K562 (cell line): ENCODE measurements around the gene TIPARP. TPM values are rescaled to one million over a fixed set of nuclear protein-coding genes. Genes with fewer than 3 reads are reported as not detected.

Experiments
- ATAC-seq: fragments of 200-7000 bp; cut with Tn5 transposase; 3 replicates; pipeline ENCODE4 v1.9.1; 2020; ENCODE audit warnings: moderate library complexity
- BruUV-seq: library from RNA; stranded (reverse); fragments of 400-500 nt; replicated peaks from 2 replicates; lab custom pipeline; 2021; lab: Mats Ljungman, UMichigan
- CTCF ChIA-PET: fragments of 300-600 bp; formaldehyde crosslinking; extraction: SDS; loops from one replicate; lab custom pipeline; 2021; ENCODE audit warnings: low intra/inter-chr PET ratio; lab: Yijun Ruan, JAX
- POLR2A ChIA-PET: fragments of 300-600, 350-650 bp; sonication (Branson Sonifier 250); formaldehyde crosslinking; extraction: SDS; loops from one replicate; lab custom pipeline; 2021; ENCODE audit warnings: antibody characterized with exemption, inconsistent platforms; lab: Yijun Ruan, JAX
- DNase-seq, 4 experiments: peaks; one replicate each; pipeline versions ENCODE4 v3.0.0 to v3.0.0-alpha.2; 2011 to 2018; ENCODE audit warnings: low spot score in 3 of 4, mixed read lengths in 3 of 4; ENCODE audit errors: extremely low read depth in 1 of 4
- FAIRE-seq: peaks from 2 replicates; lab custom pipeline; 2011; peaks lifted over from hg19 to GRCh38; lab: Jason Lieb, UNC
- H2AFZ ChIP-seq: 2 replicates; pipeline ENCODE4 v1.6.0; 2011; ENCODE audit warnings: low read depth, low read length, control low read depth, inconsistent platforms
- H3K27ac ChIP-seq: fragments of 200-600 bp; 3 replicates; pipeline ENCODE4 v1.8.0; 2011; ENCODE audit warnings: low read depth, mild to moderate bottlenecking, control low read depth, inconsistent platforms, low read length, moderate library complexity, mixed read lengths; ENCODE audit errors: extremely low read depth
- H3K27me3 ChIP-seq, 2 experiments: fragments of 300-600 bp in 1 of 2; 2 replicates in 1 of 2; 3 replicates in 1 of 2; pipeline versions ENCODE4 v1.6.0 to v1.8.0; 2011; ENCODE audit warnings: inconsistent platforms in 2 of 2, low read length in 2 of 2, mild to moderate bottlenecking in 1 of 2, mixed read lengths in 1 of 2, moderate library complexity in 1 of 2; ENCODE audit not compliant: control insufficient read depth in 2 of 2, insufficient read depth in 2 of 2
- H3K36me3 ChIP-seq: fragments of 300-600 bp; 3 replicates; pipeline ENCODE4 v1.8.0; 2011; ENCODE audit warnings: mild to moderate bottlenecking, low read length, inconsistent platforms; ENCODE audit not compliant: control insufficient read depth, insufficient read depth
- H3K4me1 ChIP-seq, 2 experiments: fragments of 200-600 bp in 1 of 2; replicated peaks in 1 of 2; 2 replicates in 1 of 2; 3 replicates in 1 of 2; pipeline versions ENCODE4 v1.5.1 to v1.8.0; 2011; ENCODE audit warnings: inconsistent platforms in 2 of 2, low read length in 2 of 2, mild to moderate bottlenecking in 1 of 2, mixed read lengths in 1 of 2, moderate library complexity in 1 of 2; ENCODE audit not compliant: control insufficient read depth in 2 of 2, insufficient read depth in 2 of 2
- H3K4me2 ChIP-seq: 2 replicates; pipeline ENCODE4 v1.6.1; 2011; ENCODE audit warnings: low read length, control low read depth, inconsistent platforms, mixed read lengths; ENCODE audit not compliant: insufficient read depth
- H3K4me3 ChIP-seq: fragments of 200-600 bp; sonication (generic), shearing (Covaris generic); 2 replicates; pipeline ENCODE4 v1.5.1; 2016; ENCODE audit warnings: control low read depth, inconsistent platforms
- H3K79me2 ChIP-seq: fragments of 200-600 bp; 3 replicates; pipeline ENCODE4 v1.8.0; 2011; ENCODE audit warnings: low read length, inconsistent platforms; ENCODE audit not compliant: control insufficient read depth, insufficient read depth
- H3K9ac ChIP-seq, 2 experiments: 2 replicates each; pipeline versions ENCODE4 v1.6.0 to v1.6.1; 2011; ENCODE audit warnings: low read depth in 2 of 2, low read length in 2 of 2, control low read depth in 1 of 2, inconsistent platforms in 1 of 2, mild to moderate bottlenecking in 1 of 2, mixed read lengths in 1 of 2; ENCODE audit not compliant: insufficient read depth in 1 of 2
- H3K9me1 ChIP-seq: one replicate; pipeline ENCODE4 v1.6.0; 2011; ENCODE audit warnings: inconsistent platforms, mild to moderate bottlenecking, low read length, moderate library complexity; ENCODE audit not compliant: control insufficient read depth, insufficient read depth
- H3K9me3 ChIP-seq: replicated peaks from 2 replicates; pipeline ENCODE4 v1.5.1; 2011; ENCODE audit warnings: low read depth, low read length, inconsistent platforms; ENCODE audit not compliant: control insufficient read depth, insufficient read depth
- H4K20me1 ChIP-seq: replicated peaks from 2 replicates; pipeline ENCODE4 v1.6.1; 2011; ENCODE audit warnings: low read length, inconsistent platforms, mixed read lengths; ENCODE audit not compliant: control insufficient read depth, insufficient read depth
- CBFA2T2 ChIP-seq: fragments of 450-650 bp; conservative IDR thresholded peaks from 2 replicates; pipeline ENCODE4 v1.6.1; 2017; ENCODE audit warnings: mild to moderate bottlenecking
- CBX2 ChIP-seq: fragments of 200-600 bp; sonication (generic); IDR thresholded peaks from one replicate; pipeline ENCODE4 v1.6.1; 2012; ENCODE audit warnings: mild to moderate bottlenecking, low read length, inconsistent platforms; ENCODE audit not compliant: insufficient read depth, poor library complexity, severe bottlenecking
- CBX3 ChIP-seq, 2 experiments: IDR thresholded peaks; 1 replicate in 1 of 2; 2 replicates in 1 of 2; pipeline ENCODE4 v1.6.1; 2012; ENCODE audit warnings: inconsistent platforms in 2 of 2, low read length in 2 of 2, borderline replicate concordance in 1 of 2, control low read depth in 1 of 2
- CHD2 ChIP-seq: IDR thresholded peaks from 2 replicates; pipeline ENCODE4 v1.6.1; 2011; ENCODE audit warnings: low read depth, low read length
- ELF4 ChIP-seq: fragments of 450-650 bp; formaldehyde crosslinking; IDR thresholded peaks from 2 replicates; pipeline ENCODE4 v1.4.0; 2022; ENCODE audit warnings: missing genetic modification characterization
- NEUROD1 ChIP-seq: fragments of 150-350 bp; IDR thresholded peaks from 2 replicates; pipeline ENCODE4 v1.6.1; 2014; ENCODE audit warnings: borderline replicate concordance, low read length, low read depth; ENCODE audit not compliant: partially characterized antibody
- NFIX ChIP-seq: fragments of 250-450 bp; sonication (Bioruptor Pico); IDR thresholded peaks from 2 replicates; pipeline ENCODE4 v1.4.0; 2020; ENCODE audit warnings: low read depth, mild to moderate bottlenecking, moderate library complexity
- RNF2 ChIP-seq: sonication (generic); IDR thresholded peaks from 2 replicates; pipeline ENCODE4 v1.6.1; 2016
- SIRT6 ChIP-seq: IDR thresholded peaks from one replicate; pipeline ENCODE4 v1.6.1; 2012; ENCODE audit warnings: low read depth, mild to moderate bottlenecking, control low read depth, inconsistent platforms, low read length, moderate library complexity
- WGBS: fragments of 100-300 bp; shearing (Covaris generic); methylation state at CpG from one replicate; pipeline ENCODE4 v1.1.6; 2016; ENCODE audit warnings: low coverage, mixed read lengths; ENCODE audit not compliant: insufficient coverage; ENCODE audit errors: missing lambda C conversion rate; 5-methylcytosine and 5-hydroxymethylcytosine counted together
- in situ Hi-C: fragments of 300-500 bp; cut with MboI; formaldehyde crosslinking; loops from 4 replicates; pipeline ENCODE4 v1.15.0; 2018; ENCODE audit warnings: inconsistent platforms, mixed read lengths
- intact Hi-C: fragments of 100-400 bp; cut with micrococcal nuclease; formaldehyde crosslinking; loops from 2 replicates; pipeline ENCODE4 v1.14.2; 2022
- polyA plus RNA-seq, 8 experiments: library from polyadenylated mRNA; depleted of rRNA in 4 of 8; stranded (reverse) in 5 of 8; unstranded in 3 of 8; fragments of >200 nt; fragmentation: Nextera tagmentation in 2 of 8; fragmentation: Illumina TruSeq in 1 of 8; extraction: Ambion mirVana in 2 of 8; extraction: Trizol in 1 of 8; gene quantifications; 2 replicates each; pipeline versions ENCODE4 v1.2.1 to v1.2.3, GENCODE V29; 2011 to 2014; ENCODE audit warnings: inconsistent platforms in 1 of 8, missing spikeins in 1 of 8
- total RNA-seq, 7 experiments: library from RNA; depleted of rRNA in 6 of 7; stranded (reverse); fragments of >200 nt in 6 of 7; fragmentation: Illumina TruSeq in 2 of 7; extraction: Trizol in 2 of 7; gene quantifications; 2 replicates each; pipeline versions ENCODE4 v1.2.1 to v1.2.3, GENCODE V29; 2011 to 2021; ENCODE audit warnings: low replicate concordance in 1 of 7
- TF ChIP-seq, protein P1 (sequence below): fragments of 450-650 bp; IDR thresholded peaks from 2 replicates; pipeline ENCODE4 v1.6.1; 2016; ENCODE audit warnings: mild to moderate bottlenecking, moderate library complexity

Gene TIPARP
- total and polyA plus RNA-seq, 9 of the 15 experiments (the other 6 are each of a cell fraction or from before 2014, with no cell fraction given): 2.4 to 29.4 (median 15.1) TPM

DNA sequence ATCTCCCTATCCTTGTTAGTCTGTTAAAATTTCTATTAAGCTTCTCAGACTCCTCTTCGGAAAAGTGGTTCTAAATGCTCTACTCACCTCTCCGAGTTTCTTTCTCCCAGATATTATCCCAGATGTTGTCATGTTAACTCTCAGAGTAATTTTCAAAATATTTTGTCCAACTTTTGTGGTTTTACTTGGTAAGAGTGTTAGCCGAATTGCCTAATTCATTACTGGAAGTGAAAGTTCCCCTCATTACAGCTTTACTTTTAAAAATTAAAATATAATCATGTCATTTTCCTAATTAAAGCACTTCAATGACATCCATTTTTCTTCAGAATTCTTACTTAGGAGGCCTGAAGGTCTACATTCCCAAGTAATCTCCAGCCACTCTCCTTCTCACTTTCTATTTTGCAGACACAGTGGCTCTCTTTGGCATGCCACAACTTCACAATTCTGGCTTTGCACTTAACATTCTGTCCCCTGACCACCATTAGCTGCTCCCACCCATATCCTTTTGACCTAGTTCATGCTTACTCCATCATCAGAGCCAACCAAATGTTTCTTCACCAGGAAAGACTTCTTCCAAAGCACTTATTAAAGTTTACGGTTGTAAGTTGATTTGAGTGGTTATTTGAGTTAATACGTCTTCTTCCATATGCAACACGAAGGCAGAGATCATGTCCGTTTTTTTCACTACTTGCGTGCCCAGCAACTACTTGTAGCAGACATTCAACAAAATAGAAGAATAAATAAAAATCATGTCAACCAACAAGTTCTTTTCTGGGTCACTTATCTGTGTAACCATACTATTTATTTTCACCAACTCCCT lies 10.2 kb upstream of the TIPARP start:
- no TSS peak for BruUV-seq
- Histone ChIP-seq H3K9ac (no peak overlapping the region), H3K4me3 (no peak overlapping the region), H3K4me2 (no peak overlapping the region), H3K27me3 (no peaks in the 10 kb centered on the region), H2AFZ (peak overlapping the region; percentile 53), H3K36me3 (no peaks in the 10 kb centered on the region), H3K79me2 (no peaks in the 10 kb centered on the region), H3K9me3 (no peaks in the 10 kb centered on the region), H3K27ac (no peak overlapping the region), H3K9me1 (peaks cover 3% of the 10 kb centered on the region), H4K20me1 (no peaks in the 10 kb centered on the region), H3K4me1 (peaks cover 3 to 30% of the 10 kb centered on the region in 2 experiments; a peak in 4 of 5 replicates)
- ChIA-PET POLR2A (interaction anchor here (1.1 to 1.3 kb wide), 2 partner anchors 9 kb away, joined by 5 to 6 read pairs; no protein-coding TSS in a partner anchor), CTCF (interaction anchor here (0.6 kb wide), 1 partner anchor 11 kb away, joined by 3 read pairs; no protein-coding TSS in a partner anchor)
- in situ Hi-C loops: loop anchor here (5.0 to 25.0 kb wide), 2 partner anchors 112 to 652 kb away; no protein-coding TSS in a partner anchor
- FAIRE-seq (peak; percentile 52), DNase-seq (no peak), ATAC-seq (no peak)
- 78% methylated on average over 8 of the region's 8 CpGs for WGBS
- intact Hi-C loops: no loop called here
- TF ChIP-seq NFIX (CRISPR knock-in tag) (no peak), SIRT6 (no peak), CBX2 (no peak), CHD2 (no peak), RNF2 (no peak), CBFA2T2 (no peak), ELF4 (CRISPR knock-in tag) (no peak), CBX3 (IDR thresholded peaks at IDR 0.05; ENCODE audit: borderline replicate concordance in 1 of 2, low read length in 2 of 2) (no peak), NEUROD1 (no peak)
- TF ChIP-seq, protein P1, sequence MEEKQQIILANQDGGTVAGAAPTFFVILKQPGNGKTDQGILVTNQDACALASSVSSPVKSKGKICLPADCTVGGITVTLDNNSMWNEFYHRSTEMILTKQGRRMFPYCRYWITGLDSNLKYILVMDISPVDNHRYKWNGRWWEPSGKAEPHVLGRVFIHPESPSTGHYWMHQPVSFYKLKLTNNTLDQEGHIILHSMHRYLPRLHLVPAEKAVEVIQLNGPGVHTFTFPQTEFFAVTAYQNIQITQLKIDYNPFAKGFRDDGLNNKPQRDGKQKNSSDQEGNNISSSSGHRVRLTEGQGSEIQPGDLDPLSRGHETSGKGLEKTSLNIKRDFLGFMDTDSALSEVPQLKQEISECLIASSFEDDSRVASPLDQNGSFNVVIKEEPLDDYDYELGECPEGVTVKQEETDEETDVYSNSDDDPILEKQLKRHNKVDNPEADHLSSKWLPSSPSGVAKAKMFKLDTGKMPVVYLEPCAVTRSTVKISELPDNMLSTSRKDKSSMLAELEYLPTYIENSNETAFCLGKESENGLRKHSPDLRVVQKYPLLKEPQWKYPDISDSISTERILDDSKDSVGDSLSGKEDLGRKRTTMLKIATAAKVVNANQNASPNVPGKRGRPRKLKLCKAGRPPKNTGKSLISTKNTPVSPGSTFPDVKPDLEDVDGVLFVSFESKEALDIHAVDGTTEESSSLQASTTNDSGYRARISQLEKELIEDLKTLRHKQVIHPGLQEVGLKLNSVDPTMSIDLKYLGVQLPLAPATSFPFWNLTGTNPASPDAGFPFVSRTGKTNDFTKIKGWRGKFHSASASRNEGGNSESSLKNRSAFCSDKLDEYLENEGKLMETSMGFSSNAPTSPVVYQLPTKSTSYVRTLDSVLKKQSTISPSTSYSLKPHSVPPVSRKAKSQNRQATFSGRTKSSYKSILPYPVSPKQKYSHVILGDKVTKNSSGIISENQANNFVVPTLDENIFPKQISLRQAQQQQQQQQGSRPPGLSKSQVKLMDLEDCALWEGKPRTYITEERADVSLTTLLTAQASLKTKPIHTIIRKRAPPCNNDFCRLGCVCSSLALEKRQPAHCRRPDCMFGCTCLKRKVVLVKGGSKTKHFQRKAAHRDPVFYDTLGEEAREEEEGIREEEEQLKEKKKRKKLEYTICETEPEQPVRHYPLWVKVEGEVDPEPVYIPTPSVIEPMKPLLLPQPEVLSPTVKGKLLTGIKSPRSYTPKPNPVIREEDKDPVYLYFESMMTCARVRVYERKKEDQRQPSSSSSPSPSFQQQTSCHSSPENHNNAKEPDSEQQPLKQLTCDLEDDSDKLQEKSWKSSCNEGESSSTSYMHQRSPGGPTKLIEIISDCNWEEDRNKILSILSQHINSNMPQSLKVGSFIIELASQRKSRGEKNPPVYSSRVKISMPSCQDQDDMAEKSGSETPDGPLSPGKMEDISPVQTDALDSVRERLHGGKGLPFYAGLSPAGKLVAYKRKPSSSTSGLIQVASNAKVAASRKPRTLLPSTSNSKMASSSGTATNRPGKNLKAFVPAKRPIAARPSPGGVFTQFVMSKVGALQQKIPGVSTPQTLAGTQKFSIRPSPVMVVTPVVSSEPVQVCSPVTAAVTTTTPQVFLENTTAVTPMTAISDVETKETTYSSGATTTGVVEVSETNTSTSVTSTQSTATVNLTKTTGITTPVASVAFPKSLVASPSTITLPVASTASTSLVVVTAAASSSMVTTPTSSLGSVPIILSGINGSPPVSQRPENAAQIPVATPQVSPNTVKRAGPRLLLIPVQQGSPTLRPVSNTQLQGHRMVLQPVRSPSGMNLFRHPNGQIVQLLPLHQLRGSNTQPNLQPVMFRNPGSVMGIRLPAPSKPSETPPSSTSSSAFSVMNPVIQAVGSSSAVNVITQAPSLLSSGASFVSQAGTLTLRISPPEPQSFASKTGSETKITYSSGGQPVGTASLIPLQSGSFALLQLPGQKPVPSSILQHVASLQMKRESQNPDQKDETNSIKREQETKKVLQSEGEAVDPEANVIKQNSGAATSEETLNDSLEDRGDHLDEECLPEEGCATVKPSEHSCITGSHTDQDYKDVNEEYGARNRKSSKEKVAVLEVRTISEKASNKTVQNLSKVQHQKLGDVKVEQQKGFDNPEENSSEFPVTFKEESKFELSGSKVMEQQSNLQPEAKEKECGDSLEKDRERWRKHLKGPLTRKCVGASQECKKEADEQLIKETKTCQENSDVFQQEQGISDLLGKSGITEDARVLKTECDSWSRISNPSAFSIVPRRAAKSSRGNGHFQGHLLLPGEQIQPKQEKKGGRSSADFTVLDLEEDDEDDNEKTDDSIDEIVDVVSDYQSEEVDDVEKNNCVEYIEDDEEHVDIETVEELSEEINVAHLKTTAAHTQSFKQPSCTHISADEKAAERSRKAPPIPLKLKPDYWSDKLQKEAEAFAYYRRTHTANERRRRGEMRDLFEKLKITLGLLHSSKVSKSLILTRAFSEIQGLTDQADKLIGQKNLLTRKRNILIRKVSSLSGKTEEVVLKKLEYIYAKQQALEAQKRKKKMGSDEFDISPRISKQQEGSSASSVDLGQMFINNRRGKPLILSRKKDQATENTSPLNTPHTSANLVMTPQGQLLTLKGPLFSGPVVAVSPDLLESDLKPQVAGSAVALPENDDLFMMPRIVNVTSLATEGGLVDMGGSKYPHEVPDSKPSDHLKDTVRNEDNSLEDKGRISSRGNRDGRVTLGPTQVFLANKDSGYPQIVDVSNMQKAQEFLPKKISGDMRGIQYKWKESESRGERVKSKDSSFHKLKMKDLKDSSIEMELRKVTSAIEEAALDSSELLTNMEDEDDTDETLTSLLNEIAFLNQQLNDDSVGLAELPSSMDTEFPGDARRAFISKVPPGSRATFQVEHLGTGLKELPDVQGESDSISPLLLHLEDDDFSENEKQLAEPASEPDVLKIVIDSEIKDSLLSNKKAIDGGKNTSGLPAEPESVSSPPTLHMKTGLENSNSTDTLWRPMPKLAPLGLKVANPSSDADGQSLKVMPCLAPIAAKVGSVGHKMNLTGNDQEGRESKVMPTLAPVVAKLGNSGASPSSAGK: no peak
